H9 (cell line): Measurements from ENCODE around the gene RGS5. TPM values are rescaled to one million over a fixed set of nuclear protein-coding genes. Genes with fewer than 3 reads are reported as not detected.

Experiments
- DNase-seq: peaks from one replicate; pipeline ENCODE4 v3.0.0-alpha.2; 2017
- H2AFZ ChIP-seq: one replicate; pipeline ENCODE4 v1.6.1; 2013; ENCODE audit warnings: mild to moderate bottlenecking, low read length, control low read depth, moderate library complexity
- H2AK5ac ChIP-seq: 2 replicates; pipeline ENCODE4 v1.6.1; 2013; ENCODE audit warnings: low read length, control low read depth, mixed read lengths; ENCODE audit not compliant: insufficient read length
- H2BK120ac ChIP-seq: one replicate; pipeline ENCODE4 v1.6.1; 2013; ENCODE audit warnings: low read depth, mild to moderate bottlenecking, low read length, control low read depth, inconsistent platforms; ENCODE audit not compliant: poor library complexity, severe bottlenecking
- H2BK12ac ChIP-seq: 2 replicates; pipeline ENCODE4 v1.6.1; 2013; ENCODE audit warnings: low read length, control low read depth, mixed read lengths, low read depth; ENCODE audit not compliant: insufficient read length
- H2BK15ac ChIP-seq: 2 replicates; pipeline ENCODE4 v1.6.1; 2013; ENCODE audit warnings: low read depth, low read length, control low read depth
- H2BK20ac ChIP-seq: one replicate; pipeline ENCODE4 v1.6.1; 2013; ENCODE audit warnings: low read depth, mild to moderate bottlenecking, low read length, control low read depth, inconsistent platforms; ENCODE audit not compliant: poor library complexity, severe bottlenecking
- H2BK5ac ChIP-seq: 2 replicates; pipeline ENCODE4 v1.6.1; 2013; ENCODE audit warnings: low read length, control low read depth, mixed read lengths; ENCODE audit not compliant: insufficient read length
- H3K14ac ChIP-seq: 2 replicates; pipeline ENCODE4 v1.6.1; 2013; ENCODE audit warnings: low read length, control low read depth; ENCODE audit not compliant: insufficient read depth
- H3K18ac ChIP-seq: 2 replicates; pipeline ENCODE4 v1.6.1; 2013; ENCODE audit warnings: low read depth, mild to moderate bottlenecking, mixed read lengths, low read length, control low read depth; ENCODE audit not compliant: insufficient read length
- H3K23ac ChIP-seq: 2 replicates; pipeline ENCODE4 v1.6.1; 2013; ENCODE audit warnings: low read length, control low read depth, mixed read lengths, low read depth; ENCODE audit not compliant: insufficient read length
- H3K23me2 ChIP-seq: 2 replicates; pipeline ENCODE4 v1.6.1; 2013; ENCODE audit warnings: low read depth, mild to moderate bottlenecking, mixed read lengths, low read length, control low read depth; ENCODE audit not compliant: insufficient read length, poor library complexity, severe bottlenecking
- H3K27ac ChIP-seq: 2 replicates; pipeline ENCODE4 v1.5.1; 2013; ENCODE audit warnings: low read length, control low read depth, mixed read lengths, low read depth; ENCODE audit not compliant: insufficient read length
- H3K27me3 ChIP-seq: 2 replicates; pipeline ENCODE4 v1.6.1; 2013; ENCODE audit warnings: low read length, control low read depth, inconsistent platforms; ENCODE audit not compliant: insufficient read depth
- H3K4ac ChIP-seq: 2 replicates; pipeline ENCODE4 v1.6.1; 2013; ENCODE audit warnings: low read depth, mild to moderate bottlenecking, control low read depth, inconsistent platforms, low read length, moderate library complexity
- H3K4me1 ChIP-seq: 2 replicates; pipeline ENCODE4 v1.6.1; 2013; ENCODE audit warnings: low read length, control low read depth, inconsistent platforms; ENCODE audit not compliant: insufficient read depth
- H3K4me2 ChIP-seq: 2 replicates; pipeline ENCODE4 v1.6.1; 2013; ENCODE audit warnings: low read length, control low read depth, mixed read lengths; ENCODE audit not compliant: insufficient read length, insufficient read depth
- H3K56ac ChIP-seq: 2 replicates; pipeline ENCODE4 v1.6.1; 2013; ENCODE audit warnings: low read depth, mild to moderate bottlenecking, mixed read lengths, low read length, control low read depth; ENCODE audit not compliant: insufficient read length
- H3K79me1 ChIP-seq: 2 replicates; pipeline ENCODE4 v1.6.1; 2013; ENCODE audit warnings: low read depth, mild to moderate bottlenecking, moderate library complexity, low read length, control low read depth, inconsistent platforms; ENCODE audit not compliant: insufficient read depth, poor library complexity, severe bottlenecking
- H3K79me2 ChIP-seq: 2 replicates; pipeline ENCODE4 v1.6.1; 2013; ENCODE audit warnings: low read length, control low read depth, inconsistent platforms; ENCODE audit not compliant: insufficient read depth
- H3K9ac ChIP-seq: 2 replicates; pipeline ENCODE4 v1.6.1; 2013; ENCODE audit warnings: low read length, control low read depth, mixed read lengths; ENCODE audit not compliant: insufficient read length; ENCODE audit errors: extremely low read depth
- H3K9me3 ChIP-seq: one replicate; pipeline ENCODE4 v1.6.1; 2013; ENCODE audit warnings: low read depth, low read length, inconsistent platforms; ENCODE audit not compliant: control insufficient read depth
- H3T11ph ChIP-seq: one replicate; pipeline ENCODE4 v1.6.1; 2013; ENCODE audit warnings: mild to moderate bottlenecking, low read length, control low read depth, inconsistent platforms
- H4K20me1 ChIP-seq: one replicate; pipeline ENCODE4 v1.6.1; 2013; ENCODE audit not compliant: control insufficient read depth, insufficient read length, insufficient read depth
- H4K5ac ChIP-seq: 2 replicates; pipeline ENCODE4 v1.6.1; 2013; ENCODE audit warnings: low read depth, mild to moderate bottlenecking, mixed read lengths, low read length, control low read depth; ENCODE audit not compliant: insufficient read length
- H4K8ac ChIP-seq: replicated peaks from 2 replicates; pipeline ENCODE4 v1.6.1; 2013; ENCODE audit warnings: low read length, control low read depth, mixed read lengths, low read depth; ENCODE audit not compliant: insufficient read length
- H4K91ac ChIP-seq: 2 replicates; pipeline ENCODE4 v1.6.1; 2013; ENCODE audit warnings: low read depth, mild to moderate bottlenecking, moderate library complexity, mixed read lengths, low read length, control low read depth; ENCODE audit not compliant: insufficient read length
- H3K27ac Mint-ChIP-seq, 3 experiments: 2 replicates in 2 of 3; 3 replicates in 1 of 3; pipeline ENCODE4 v1.8.0; 2020 to 2021; ENCODE audit warnings: mixed read lengths in 3 of 3, mild to moderate bottlenecking in 1 of 3, moderate library complexity in 1 of 3
- H3K27me3 Mint-ChIP-seq: 2 replicates; pipeline ENCODE4 v1.8.0; 2021; ENCODE audit warnings: low read depth, mild to moderate bottlenecking, moderate library complexity, mixed read lengths
- H3K36me3 Mint-ChIP-seq, 3 experiments: 2 replicates in 2 of 3; 3 replicates in 1 of 3; pipeline ENCODE4 v1.8.0; 2020 to 2021; ENCODE audit warnings: low read depth in 3 of 3, mixed read lengths in 3 of 3; ENCODE audit not compliant: insufficient read depth in 1 of 3
- H3K4me1 Mint-ChIP-seq, 2 experiments: 2 replicates each; pipeline ENCODE4 v1.8.0; 2020; ENCODE audit warnings: mixed read lengths in 2 of 2
- H3K4me3 Mint-ChIP-seq, 2 experiments: 2 replicates in 1 of 2; 3 replicates in 1 of 2; pipeline ENCODE4 v1.8.0; 2020 to 2021; ENCODE audit warnings: mild to moderate bottlenecking in 2 of 2, mixed read lengths in 2 of 2, moderate library complexity in 1 of 2
- H3K9me3 Mint-ChIP-seq, 2 experiments: 2 replicates in 1 of 2; 3 replicates in 1 of 2; pipeline ENCODE4 v1.8.0; 2020; ENCODE audit warnings: mild to moderate bottlenecking in 2 of 2, mixed read lengths in 2 of 2, moderate library complexity in 1 of 2
- CTCF ChIP-seq: fragments of 200-600 bp; sonication (generic); conservative IDR thresholded peaks from 3 replicates; pipeline ENCODE4 v1.8.0; 2021; ENCODE audit warnings: antibody characterized with exemption, mild to moderate bottlenecking
- WGBS: extraction: QIAGEN DNeasy Blood & Tissue Kit; methylation state at CpG from one replicate; pipeline ENCODE4 v1.1.7; 2013; ENCODE audit warnings: missing lambda C conversion rate, low lambda C conversion rate, mixed read lengths; ENCODE audit not compliant: insufficient read length; ENCODE audit errors: extremely low coverage; 5-methylcytosine and 5-hydroxymethylcytosine counted together
- total RNA-seq: library from RNA; stranded (reverse); gene quantifications from 2 replicates; pipeline ENCODE4 v1.2.1, GENCODE V29; 2021

The RGS5 gene
- total RNA-seq, 1 experiment from 2014 or later = 30.1 TPM

GRCh38 chr1:163186862-163187261, 15.9 kb downstream of the RGS5 start:
- H3K56ac ChIP-seq = no peak overlapping the region
- H3K4me3 Mint-ChIP-seq = no peak overlapping the region
- H4K20me1 ChIP-seq = no peaks in the 10 kb centered on the region
- no peak overlapping the region for H2AFZ ChIP-seq
- H3K79me2 ChIP-seq = no peaks in the 10 kb centered on the region
- H3T11ph ChIP-seq = no peak overlapping the region
- no peak overlapping the region for H3K27ac Mint-ChIP-seq
- no peaks in the 10 kb centered on the region for H3K9me3 ChIP-seq
- H3K36me3 Mint-ChIP-seq = no peaks in the 10 kb centered on the region
- H3K4me1 Mint-ChIP-seq = no peaks in the 10 kb centered on the region
- no CpG with 5 or more reads among the region's 2 CpGs for WGBS
- H3K9me3 Mint-ChIP-seq = no peaks in the 10 kb centered on the region
- no peak overlapping the region for H3K9ac ChIP-seq
- no peak overlapping the region for H2BK120ac ChIP-seq
- no peaks in the 10 kb centered on the region for H3K4me1 ChIP-seq
- no peak for DNase-seq
- TF ChIP-seq CTCF = no peak
- no peak overlapping the region for H2BK5ac ChIP-seq
- H3K18ac ChIP-seq = no peak overlapping the region
- H3K23me2 ChIP-seq = no peaks in the 10 kb centered on the region
- H3K14ac ChIP-seq = no peak overlapping the region
- H3K79me1 ChIP-seq = no peaks in the 10 kb centered on the region
- no peak overlapping the region for H2BK12ac ChIP-seq
- H3K27me3 Mint-ChIP-seq = no peaks in the 10 kb centered on the region
- no peak overlapping the region for H4K5ac ChIP-seq
- H3K27ac ChIP-seq = no peak overlapping the region
- H2BK15ac ChIP-seq = no peak overlapping the region
- H2BK20ac ChIP-seq = no peak overlapping the region
- H3K27me3 ChIP-seq = no peaks in the 10 kb centered on the region
- no peak overlapping the region for H4K91ac ChIP-seq
- H2AK5ac ChIP-seq = no peak overlapping the region
- H3K4me2 ChIP-seq = no peak overlapping the region
- H4K8ac ChIP-seq = no peak overlapping the region
- H3K23ac ChIP-seq = no peak overlapping the region
- H3K4ac ChIP-seq = no peak overlapping the region
